PC-3 (cell line): ENCODE results near the gene GUF1. TPM values are rescaled to one million over a fixed set of nuclear protein-coding genes. Genes with fewer than 3 reads are reported as not detected.

Source experiments
- ATAC-seq: fragments of 200-7000 bp; cut with Tn5 transposase; 2 replicates; pipeline ENCODE4 v1.9.1; 2020; ENCODE audit warnings: mild to moderate bottlenecking, moderate library complexity
- Bru-seq: library from RNA; stranded (reverse); fragments of 400-500 nt; gene quantifications from one replicate; lab custom pipeline; 2021; lab: Mats Ljungman, UMichigan
- BruChase-seq, 2 experiments: library from RNA; stranded (reverse); fragments of 400-500 nt; gene quantifications; one replicate each; lab custom pipeline; 2021; lab: Mats Ljungman, UMichigan
- BruUV-seq: library from RNA; stranded (reverse); fragments of 400-500 nt; replicated peaks from 2 replicates; lab custom pipeline; 2021; lab: Mats Ljungman, UMichigan
- CTCF ChIA-PET: fragments of 300-600 bp; sonication (Branson Sonifier 250); formaldehyde crosslinking; loops from one replicate; lab custom pipeline; 2022; ENCODE audit warnings: antibody characterized with exemption; lab: Charles Lee
- POLR2A ChIA-PET: fragments of 300-600 bp; sonication (Branson Sonifier 250); formaldehyde crosslinking; loops from one replicate; lab custom pipeline; 2022; ENCODE audit warnings: antibody characterized with exemption; ENCODE audit not compliant: unreplicated experiment; lab: Charles Lee
- DNase-seq: peaks from one replicate; pipeline ENCODE4 v3.0.0-alpha.2; 2015
- H2AFZ ChIP-seq: fragments of 300-600 bp; sonication (generic); 2 replicates; pipeline ENCODE4 v1.6.0; 2016; ENCODE audit warnings: antibody characterized with exemption, low read length
- H3F3A ChIP-seq: fragments of 300-600 bp; sonication (generic); one replicate; pipeline ENCODE4 v1.6.0; 2017; ENCODE audit warnings: antibody characterized with exemption, low read length, control low read depth, mild to moderate bottlenecking; ENCODE audit not compliant: unreplicated experiment
- H3K27ac ChIP-seq: fragments of 300-600 bp; sonication (generic); 2 replicates; pipeline ENCODE4 v1.5.1; 2016; ENCODE audit warnings: mild to moderate bottlenecking, low read length
- H3K27me3 ChIP-seq: fragments of 300-600 bp; sonication (generic); 2 replicates; pipeline ENCODE4 v1.6.1; 2016; ENCODE audit warnings: low read length, mixed read lengths
- H3K36me3 ChIP-seq: fragments of 300-600 bp; sonication (generic); 2 replicates; pipeline ENCODE4 v1.6.1; 2016; ENCODE audit warnings: low read depth, mixed run types, low read length, mixed read lengths
- H3K4me1 ChIP-seq: fragments of 300-600 bp; sonication (generic); 2 replicates; pipeline ENCODE4 v1.5.1; 2016; ENCODE audit warnings: low read length; ENCODE audit not compliant: insufficient read depth
- H3K4me2 ChIP-seq: fragments of 300-600 bp; sonication (generic); 2 replicates; pipeline ENCODE4 v1.6.0; 2016; ENCODE audit warnings: low read length
- H3K4me3 ChIP-seq: fragments of 300-600 bp; sonication (generic); 2 replicates; pipeline ENCODE4 v1.5.1; 2016; ENCODE audit warnings: mild to moderate bottlenecking, low read length, mixed read lengths
- H3K79me2 ChIP-seq: fragments of 300-600 bp; sonication (generic); 2 replicates; pipeline ENCODE4 v1.6.1; 2017; ENCODE audit warnings: low read length, mixed read lengths
- H3K9ac ChIP-seq: fragments of 300-600 bp; sonication (generic); 2 replicates; pipeline ENCODE4 v1.6.0; 2016; ENCODE audit warnings: mild to moderate bottlenecking, low read length
- H3K9me2 ChIP-seq: fragments of 300-600 bp; sonication (generic); replicated peaks from 2 replicates; pipeline ENCODE4 v1.6.1; 2016; ENCODE audit warnings: mixed run types, low read length, mixed read lengths
- H3K9me3 ChIP-seq: fragments of 300-600 bp; sonication (generic); 2 replicates; pipeline ENCODE4 v1.6.1; 2016; ENCODE audit warnings: low read length, mixed read lengths
- H4K20me1 ChIP-seq: fragments of 300-600 bp; sonication (generic); 2 replicates; pipeline ENCODE4 v1.6.1; 2016; ENCODE audit warnings: low read length, mixed read lengths
- CTCF ChIP-seq: fragments of 300-600 bp; sonication (generic); conservative IDR thresholded peaks from 2 replicates; pipeline ENCODE4 v1.5.1; 2017; ENCODE audit warnings: antibody characterized with exemption, low read depth, mild to moderate bottlenecking, low read length
- EZH2 ChIP-seq: fragments of 300-600 bp; sonication (generic); IDR thresholded peaks from one replicate; pipeline ENCODE4 v1.6.1; 2017; ENCODE audit warnings: antibody characterized with exemption, mild to moderate bottlenecking, low read length; ENCODE audit not compliant: unreplicated experiment
- EZH2phosphoT487 ChIP-seq: fragments of 300-600 bp; sonication (generic); IDR thresholded peaks from 2 replicates; pipeline ENCODE4 v1.6.1; 2018; ENCODE audit warnings: mild to moderate bottlenecking, antibody characterized with exemption, low read length, borderline replicate concordance
- intact Hi-C: fragments of 100-400 bp; cut with micrococcal nuclease; formaldehyde crosslinking; loops from 2 replicates; pipeline ENCODE4 v1.9.0; 2023
- long read RNA-seq: library from polyadenylated mRNA; unstranded; transcript quantifications from one replicate; pipeline ENCODE4 v2.0.0, GENCODE V29; 2021; ENCODE audit not compliant: unreplicated experiment
- total RNA-seq: library from RNA; depleted of rRNA; stranded (reverse); fragments of >200 nt; gene quantifications from 2 replicates; pipeline ENCODE4 v1.2.3, GENCODE V29; 2014; rRNA removed

GUF1 gene
- 12.8 and 13.7 TPM in 2 replicates for total RNA-seq
- Bru-seq, nascent RNA = percentile 82 among the genes with signal in this experiment
- BruChase-seq, experiment 1, labeled RNA remaining after a 6-hour chase = percentile 72 among the genes with signal in this experiment
- BruChase-seq, experiment 2, labeled RNA remaining after a 2-hour chase = percentile 81 among the genes with signal in this experiment
- long read RNA-seq, full-length matches to known transcripts = 3 of 7 reads
- long read RNA-seq, partial matches to known transcripts = 2 of 7 reads
- long read RNA-seq, other reads (novel, unspliced or antisense) = 2 of 7 reads

DNA sequence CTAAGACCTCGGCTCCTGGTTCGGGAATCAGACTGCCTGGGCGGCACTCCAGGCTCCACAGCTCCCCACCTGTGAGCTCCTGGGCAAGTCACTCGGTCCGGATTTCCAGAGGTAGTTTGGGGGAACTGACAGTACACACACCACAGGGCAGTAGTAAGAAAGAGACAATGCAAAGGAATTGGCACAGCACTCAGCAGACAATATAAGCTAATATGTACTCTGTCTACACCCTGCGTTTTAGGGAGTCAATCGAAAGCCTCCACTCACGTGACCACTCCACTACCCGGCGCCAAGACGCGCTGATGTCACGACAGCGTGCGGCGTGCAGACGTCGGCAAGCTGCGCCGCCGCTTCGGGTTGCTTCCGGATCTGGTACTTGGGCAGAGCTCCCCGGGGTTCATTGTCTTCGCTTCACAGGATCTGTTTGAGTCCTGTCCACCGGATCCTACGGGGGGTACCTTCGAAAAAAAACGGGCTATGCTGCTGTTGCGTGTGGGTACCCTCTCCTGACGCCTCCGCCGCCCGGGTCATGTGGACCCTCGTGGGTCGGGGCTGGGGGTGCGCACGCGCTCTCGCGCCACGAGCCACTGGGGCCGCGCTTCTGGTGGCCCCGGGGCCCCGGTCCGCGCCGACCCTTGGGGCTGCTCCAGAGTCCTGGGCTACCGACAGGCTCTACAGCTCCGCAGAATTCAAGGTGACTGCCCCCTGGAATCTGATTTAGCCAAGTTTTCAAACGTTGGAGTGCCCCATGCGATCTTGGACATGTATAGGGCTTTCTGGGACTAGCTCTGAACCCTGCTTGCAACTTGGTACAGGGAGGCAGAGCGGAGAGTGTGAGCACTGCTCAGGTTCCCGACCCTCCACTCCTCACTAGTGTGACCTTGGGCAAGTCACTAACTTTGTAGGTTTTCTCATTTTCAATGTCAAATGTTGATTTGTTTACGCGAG is at the start of gene GUF1:
Gene GUF1, plus strand, starts transcription at position 327 of the 948 bp plus-strand sequence. Its CDS starts 203 bp downstream, at position 530.
- CTCF ChIA-PET = no interaction called here
- intact Hi-C loops = loop anchor here (1.0 kb wide), 1 partner anchor 48 kb away; the partner anchor contains the start of gene GNPDA2

GRCh38 chr4:44629280-44629866 is 48.8 kb upstream of the GUF1 start:
- Histone ChIP-seq H2AFZ (no peak overlapping the region), H3F3A (no peaks in the 10 kb centered on the region), H3K9me2 (no peaks in the 10 kb centered on the region), H3K9me3 (no peaks in the 10 kb centered on the region), H4K20me1 (no peaks in the 10 kb centered on the region), H3K4me2 (no peak overlapping the region), H3K27me3 (no peaks in the 10 kb centered on the region), H3K27ac (no peak overlapping the region), H3K36me3 (no peaks in the 10 kb centered on the region), H3K79me2 (no peaks in the 10 kb centered on the region), H3K9ac (no peak overlapping the region), H3K4me1 (no peaks in the 10 kb centered on the region), H3K4me3 (no peak overlapping the region)
- DNase-seq (peak; percentile 81), ATAC-seq (peak; percentile 77)
- ChIA-PET POLR2A (no interaction called here), CTCF (interaction anchor here (0.9 to 1.0 kb wide), 2 partner anchors 181 kb away, joined by 4 to 6 read pairs; partner anchors contain the start of gene KCTD8)
- intact Hi-C loops = loop anchor here (1.0 to 5.0 kb wide), 5 partner anchors 135 to 1497 kb away; no protein-coding TSS in a partner anchor
- no TSS peak for BruUV-seq
- TF ChIP-seq EZH2phosphoT487 (no peak), CTCF (peak; percentile 62), EZH2 (no peak)

More for the DNA sequence above, at the start of gene GUF1:
- Histone ChIP-seq H3K4me3 (peak within 1 kb of the TSS; percentile 98), H2AFZ (peak within 1 kb of the TSS; percentile 98), H3K9me3 (no peaks in the 10 kb centered on the region), H3K36me3 (peaks cover 20% of the 10 kb centered on the region; the same call in 1 of the 2 replicates), H3K27me3 (no peaks in the 10 kb centered on the region), H3K9me2 (no peaks in the 10 kb centered on the region), H3K4me2 (peak within 1 kb of the TSS; percentile 98), H4K20me1 (no peaks in the 10 kb centered on the region), H3K79me2 (peaks cover 33% of the 10 kb centered on the region), H3K4me1 (peaks cover 9% of the 10 kb centered on the region), H3K9ac (peak within 1 kb of the TSS; percentile 97), H3K27ac (peak within 1 kb of the TSS; percentile 55), H3F3A (no peaks in the 10 kb centered on the region)
- DNase-seq (peak; percentile 86), ATAC-seq (peak; percentile 92)
- POLR2A ChIA-PET = interaction anchor here (0.6 to 0.7 kb wide), 3 partner anchors 23 to 1015 kb away, joined by 3 to 7 read pairs (median 5); no protein-coding TSS in a partner anchor
- TSS peak; percentile 47 for BruUV-seq
- TF ChIP-seq EZH2 = no peak
- no peak for TF ChIP-seq CTCF
- no peak for TF ChIP-seq EZH2phosphoT487
